OCI-LY7 (cell line): ENCODE results near the gene NPBWR2. TPM values are rescaled to one million over a fixed set of nuclear protein-coding genes. Genes with fewer than 3 reads are reported as not detected.
A peak's percentile ranks its signal among the peaks of the same experiment; 100 is the strongest.

Experiments used
- BruUV-seq: library from RNA; stranded (reverse); fragments of 400-500 nt; replicated peaks from 2 replicates; lab custom pipeline; 2021; lab: Mats Ljungman, UMichigan
- CTCF ChIA-PET: fragments of 300-600 bp; sonication (Branson Sonifier 250); formaldehyde crosslinking; loops from one replicate; lab custom pipeline; 2022; ENCODE audit warnings: antibody characterized with exemption; ENCODE audit not compliant: unreplicated experiment; lab: Charles Lee
- POLR2A ChIA-PET: fragments of 300-600 bp; sonication (Branson Sonifier 250); formaldehyde crosslinking; loops from one replicate; lab custom pipeline; 2022; ENCODE audit warnings: antibody characterized with exemption; lab: Charles Lee
- DNase-seq: peaks from one replicate; pipeline ENCODE4 v3.0.0-alpha.2; 2015; ENCODE audit warnings: low spot score
- H2AFZ ChIP-seq: fragments of 200-600 bp; sonication (generic), shearing (Covaris generic); 2 replicates; pipeline ENCODE4 v1.6.1; 2014; ENCODE audit warnings: mild to moderate bottlenecking, antibody characterized with exemption, low read length, moderate library complexity
- H3K27ac ChIP-seq: fragments of 200-600 bp; sonication (generic); 2 replicates; pipeline ENCODE4 v1.5.1; 2014; ENCODE audit warnings: mixed run types, low read depth, mild to moderate bottlenecking, moderate library complexity, low read length, inconsistent platforms; ENCODE audit not compliant: poor library complexity, severe bottlenecking
- H3K36me3 ChIP-seq: fragments of 200-600 bp; sonication (generic); 2 replicates; pipeline ENCODE4 v1.6.1; 2014; ENCODE audit warnings: mild to moderate bottlenecking, antibody characterized with exemption, low read length, moderate library complexity, mixed read lengths; ENCODE audit not compliant: insufficient read depth
- H3K4me1 ChIP-seq: fragments of 200-600 bp; sonication (generic); 2 replicates; pipeline ENCODE4 v1.5.1; 2014; ENCODE audit warnings: mild to moderate bottlenecking, low read length; ENCODE audit not compliant: insufficient read depth, poor library complexity, severe bottlenecking
- H3K4me2 ChIP-seq: fragments of 200-600 bp; sonication (generic); 2 replicates; pipeline ENCODE4 v1.6.1; 2014; ENCODE audit warnings: mild to moderate bottlenecking, low read length
- H3K4me3 ChIP-seq: fragments of 200-600 bp; sonication (generic); 2 replicates; pipeline ENCODE4 v1.5.1; 2014; ENCODE audit warnings: mild to moderate bottlenecking, low read depth, low read length; ENCODE audit not compliant: poor library complexity, severe bottlenecking
- H3K79me2 ChIP-seq: fragments of 200-600 bp; sonication (generic); 2 replicates; pipeline ENCODE4 v1.6.1; 2016; ENCODE audit warnings: low read depth, mild to moderate bottlenecking, low read length, moderate library complexity, mixed read lengths; ENCODE audit not compliant: insufficient read depth
- H3K9me2 ChIP-seq: fragments of 200-600 bp; sonication (generic); 2 replicates; pipeline ENCODE4 v1.6.1; 2016; ENCODE audit warnings: mild to moderate bottlenecking, low read length, mixed read lengths; ENCODE audit not compliant: insufficient read depth
- H3K9me3 ChIP-seq: fragments of 200-600 bp; sonication (generic); 2 replicates; pipeline ENCODE4 v1.6.1; 2014; ENCODE audit warnings: mild to moderate bottlenecking, mixed run types, low read length, mixed read lengths
- H4K20me1 ChIP-seq: fragments of 200-600 bp; sonication (generic); 2 replicates; pipeline ENCODE4 v1.6.1; 2014; ENCODE audit warnings: mild to moderate bottlenecking, antibody characterized with exemption, low read length, moderate library complexity, mixed read lengths; ENCODE audit not compliant: insufficient read depth
- CTCF ChIP-seq: fragments of 200-600 bp; sonication (generic); conservative IDR thresholded peaks from 2 replicates; pipeline ENCODE4 v1.5.1; 2014; ENCODE audit warnings: mild to moderate bottlenecking, antibody characterized with exemption, low read length, moderate library complexity, mixed read lengths
- EZH2phosphoT487 ChIP-seq: fragments of 200-600 bp; sonication (generic); IDR thresholded peaks from 2 replicates; pipeline ENCODE4 v1.6.1; 2018; ENCODE audit warnings: low read depth, borderline replicate concordance, mild to moderate bottlenecking, mixed run types, antibody characterized with exemption, low read length, moderate library complexity, mixed read lengths
- intact Hi-C: fragments of 100-400 bp; cut with micrococcal nuclease; formaldehyde crosslinking; loops from one replicate; pipeline ENCODE4 v1.10.0; 2022; ENCODE audit not compliant: unreplicated experiment
- total RNA-seq, 2 experiments: library from RNA; depleted of rRNA in 1 of 2; stranded (reverse); fragments of >200 nt in 1 of 2; shearing (Covaris generic) in 1 of 2; gene quantifications; 2 replicates each; pipeline ENCODE4 v1.2.3, GENCODE V29; 2014 to 2022

Gene NPBWR2
- total RNA-seq, 2 experiments from 2014 or later: not detected

- Histone ChIP-seq H3K36me3 (no peaks in the 10 kb centered on the region), H2AFZ (no peak overlapping the region), H4K20me1 (no peaks in the 10 kb centered on the region), H3K9me3 (no peaks in the 10 kb centered on the region), H3K4me3 (no peak overlapping the region), H3K4me2 (no peak overlapping the region), H3K79me2 (no peaks in the 10 kb centered on the region), H3K9me2 (no peaks in the 10 kb centered on the region), H3K4me1 (peaks cover 50% of the 10 kb centered on the region), H3K27ac (no peak overlapping the region)
- intact Hi-C loops: no loop called here
- TF ChIP-seq EZH2phosphoT487 (no peak), CTCF (no peak)
- no TSS peak for BruUV-seq
- ChIA-PET POLR2A (no interaction called here), CTCF (no interaction called here)
- no peak for DNase-seq
Measured at GRCh38 chr20:64103871-64104666, 3.3 kb downstream of the NPBWR2 start.

- TF ChIP-seq CTCF (no peak), EZH2phosphoT487 (no peak)
- H3K79me2 ChIP-seq: no peaks in the 10 kb centered on the region
- POLR2A ChIA-PET: no interaction called here
- H3K9me2 ChIP-seq: no peaks in the 10 kb centered on the region
- H3K36me3 ChIP-seq: no peaks in the 10 kb centered on the region
- no peak overlapping the region for H3K27ac ChIP-seq
- H3K4me2 ChIP-seq: peak overlapping the region; percentile 71
- H3K4me1 ChIP-seq: peaks cover 46% of the 10 kb centered on the region
- peak overlapping the region; percentile 65 for H3K4me3 ChIP-seq
- no peaks in the 10 kb centered on the region for H3K9me3 ChIP-seq
- peak; percentile 33 for DNase-seq
- no peaks in the 10 kb centered on the region for H4K20me1 ChIP-seq
- H2AFZ ChIP-seq: peak overlapping the region; percentile 67; the same call in 1 of the 2 replicates
- intact Hi-C loops: no loop called here
- CTCF ChIA-PET: interaction anchor here (0.6 kb wide), 2 partner anchors 43 to 140 kb away, joined by 4 to 6 read pairs; no protein-coding TSS in a partner anchor
- no TSS peak for BruUV-seq
Measured at GRCh38 chr20:64102647-64103354, 4.6 kb downstream of the NPBWR2 start.
